Fibroblast of mammary gland (primary cell): Measurements from ENCODE around the gene FARS2.

Source experiments
- DNase-seq: peaks from one replicate; pipeline ENCODE4 v3.0.0-alpha.2; 2010; ENCODE audit warnings: low read depth
- H3K4me3 ChIP-seq: 2 replicates; pipeline ENCODE4 v1.5.1; 2011; ENCODE audit warnings: low read depth, mild to moderate bottlenecking, low read length, moderate library complexity; ENCODE audit not compliant: control insufficient read depth
- CTCF ChIP-seq: conservative IDR thresholded peaks from 2 replicates; pipeline ENCODE4 v1.5.1; 2011; ENCODE audit warnings: low read depth, low read length, inconsistent platforms; ENCODE audit not compliant: control insufficient read depth, insufficient read depth

Gene FARS2

GRCh38 chr6:5814901-5815300 lies 553.6 kb downstream of the FARS2 start:
- no peak for DNase-seq
- no peak overlapping the region for H3K4me3 ChIP-seq
- no peak for TF ChIP-seq CTCF

- TF ChIP-seq CTCF: no peak
- DNase-seq: no peak
Measured at GRCh38 chr6:5817869-5818268, 556.6 kb downstream of the FARS2 start.

GRCh38 chr6:5818959-5819358 lies 557.6 kb downstream of the FARS2 start:
- no peak for DNase-seq
- no peak overlapping the region for H3K4me3 ChIP-seq
- no peak for TF ChIP-seq CTCF

More at GRCh38 chr6:5817869-5818268, 556.6 kb downstream of the FARS2 start:
- H3K4me3 ChIP-seq: no peak overlapping the region
